ENCODE data around the gene FBXO21. TPM values are rescaled to one million over a fixed set of nuclear protein-coding genes. Genes with fewer than 3 reads are reported as not detected.

Gene FBXO21
- total RNA-seq, 1 donor from 2014 or later: 32.0 TPM

GRCh38 chr12:117180758-117181467 lies 9.4 kb downstream of the FBXO21 start:
- no peak overlapping the region for H3K4me2 ChIP-seq (ENCODE audit: low read length)
- H3K27ac ChIP-seq (ENCODE audit: low read depth, low read length): no peak overlapping the region
- no peak overlapping the region for H2AFZ ChIP-seq (ENCODE audit: low read depth, low read length)
- FAIRE-seq (no peak), DNase-seq (ENCODE audit: low read depth) (no peak)
- H3K27ac Mint-ChIP-seq (ENCODE audit: unreplicated experiment): no peak overlapping the region
- peaks cover 12% of the 10 kb centered on the region for H4K20me1 ChIP-seq (ENCODE audit: insufficient read depth, low read length)
- no peak overlapping the region for H3K9ac ChIP-seq (ENCODE audit: low read length)
- no peaks in the 10 kb centered on the region for H3K27me3 Mint-ChIP-seq (ENCODE audit: low read depth, unreplicated experiment)
- TF ChIP-seq EZH2 (IDR thresholded peaks at IDR 0.05; ENCODE audit: insufficient read depth, low read length): no peak
- no peak for TF ChIP-seq CTCF (IDR thresholded peaks at IDR 0.05; ENCODE audit: insufficient read depth, low read depth, low read length)
- no peak overlapping the region for H3K4me3 Mint-ChIP-seq (ENCODE audit: unreplicated experiment)
- peaks cover 13% of the 10 kb centered on the region for H3K36me3 Mint-ChIP-seq (ENCODE audit: low read depth, unreplicated experiment)
- no peaks in the 10 kb centered on the region for H3K9me3 Mint-ChIP-seq (ENCODE audit: unreplicated experiment)
- H3K4me1 Mint-ChIP-seq (ENCODE audit: low read depth, unreplicated experiment): peaks cover 3% of the 10 kb centered on the region
- peaks cover 35% of the 10 kb centered on the region for H3K36me3 ChIP-seq (ENCODE audit: insufficient read depth, low read length)
- no peaks in the 10 kb centered on the region for H3K27me3 ChIP-seq (ENCODE audit: insufficient read depth, low read length)
- peaks cover 4% of the 10 kb centered on the region for H3K79me2 ChIP-seq (ENCODE audit: insufficient read depth, low read length)
- no peaks in the 10 kb centered on the region for H3K9me3 ChIP-seq (ENCODE audit: insufficient read depth, low read depth, low read length)
- no peak overlapping the region for H3K4me3 ChIP-seq (ENCODE audit: insufficient read depth, low read depth, low read length)
- H3K4me1 ChIP-seq (ENCODE audit: insufficient read depth, low read length): no peaks in the 10 kb centered on the region

GRCh38 chr12:117178745-117179144 lies 11.5 kb downstream of the FBXO21 start:
- FAIRE-seq (no peak), DNase-seq (ENCODE audit: low read depth) (no peak)
- Histone ChIP-seq H3K79me2 (ENCODE audit: insufficient read depth, low read length) (peaks cover 4% of the 10 kb centered on the region), H3K27me3 (ENCODE audit: insufficient read depth, low read length) (no peaks in the 10 kb centered on the region), H3K27ac (ENCODE audit: low read depth, low read length) (no peak overlapping the region), H3K9me3 (ENCODE audit: insufficient read depth, low read depth, low read length) (no peaks in the 10 kb centered on the region), H3K4me1 (ENCODE audit: insufficient read depth, low read length) (no peaks in the 10 kb centered on the region), H3K4me3 (ENCODE audit: insufficient read depth, low read depth, low read length) (no peak overlapping the region), H3K36me3 (ENCODE audit: insufficient read depth, low read length) (peaks cover 40% of the 10 kb centered on the region), H3K4me2 (ENCODE audit: low read length) (no peak overlapping the region), H3K9ac (ENCODE audit: low read length) (no peak overlapping the region), H4K20me1 (ENCODE audit: insufficient read depth, low read length) (peaks cover 12% of the 10 kb centered on the region), H2AFZ (ENCODE audit: low read depth, low read length) (no peak overlapping the region)
- TF ChIP-seq CTCF (IDR thresholded peaks at IDR 0.05; ENCODE audit: insufficient read depth, low read depth, low read length): no peak
- H3K4me3 Mint-ChIP-seq (ENCODE audit: unreplicated experiment): no peak overlapping the region
- no peaks in the 10 kb centered on the region for H3K9me3 Mint-ChIP-seq (ENCODE audit: unreplicated experiment)
- H3K4me1 Mint-ChIP-seq (ENCODE audit: low read depth, unreplicated experiment): peaks cover 3% of the 10 kb centered on the region
- peaks cover 10% of the 10 kb centered on the region for H3K36me3 Mint-ChIP-seq (ENCODE audit: low read depth, unreplicated experiment)
- no peaks in the 10 kb centered on the region for H3K27me3 Mint-ChIP-seq (ENCODE audit: low read depth, unreplicated experiment)
- H3K27ac Mint-ChIP-seq (ENCODE audit: unreplicated experiment): no peak overlapping the region

GRCh38 chr12:117178301-117178700 lies 12.0 kb downstream of the FBXO21 start:
- Mint-ChIP-seq H3K27me3 (ENCODE audit: low read depth, unreplicated experiment) (no peaks in the 10 kb centered on the region), H3K4me3 (ENCODE audit: unreplicated experiment) (no peak overlapping the region), H3K36me3 (ENCODE audit: low read depth, unreplicated experiment) (peaks cover 7% of the 10 kb centered on the region), H3K4me1 (ENCODE audit: low read depth, unreplicated experiment) (peaks cover 3% of the 10 kb centered on the region), H3K27ac (ENCODE audit: unreplicated experiment) (no peak overlapping the region), H3K9me3 (ENCODE audit: unreplicated experiment) (no peaks in the 10 kb centered on the region)
- Histone ChIP-seq H3K9me3 (ENCODE audit: insufficient read depth, low read depth, low read length) (no peaks in the 10 kb centered on the region), H3K4me3 (ENCODE audit: insufficient read depth, low read depth, low read length) (no peak overlapping the region), H3K79me2 (ENCODE audit: insufficient read depth, low read length) (peaks cover 4% of the 10 kb centered on the region), H3K9ac (ENCODE audit: low read length) (no peak overlapping the region), H3K4me2 (ENCODE audit: low read length) (no peak overlapping the region), H3K4me1 (ENCODE audit: insufficient read depth, low read length) (no peaks in the 10 kb centered on the region), H3K27me3 (ENCODE audit: insufficient read depth, low read length) (no peaks in the 10 kb centered on the region), H4K20me1 (ENCODE audit: insufficient read depth, low read length) (peaks cover 12% of the 10 kb centered on the region), H3K27ac (ENCODE audit: low read depth, low read length) (no peak overlapping the region), H3K36me3 (ENCODE audit: insufficient read depth, low read length) (peaks cover 43% of the 10 kb centered on the region), H2AFZ (ENCODE audit: low read depth, low read length) (no peak overlapping the region)
- no peak for TF ChIP-seq EZH2 (IDR thresholded peaks at IDR 0.05; ENCODE audit: insufficient read depth, low read length)
- TF ChIP-seq CTCF (IDR thresholded peaks at IDR 0.05; ENCODE audit: insufficient read depth, low read depth, low read length): no peak
- DNase-seq (ENCODE audit: low read depth) (no peak), FAIRE-seq (no peak)

Data from astrocyte (in vitro differentiated cells and primary cell).